Neural cell (in vitro differentiated cells): Measurements from ENCODE around the gene LPP. TPM values are rescaled to one million over a fixed set of nuclear protein-coding genes. Genes with fewer than 3 reads are reported as not detected.

Source experiments
- H2AFZ ChIP-seq: fragments of 200-600, 300-800 bp; sonication (generic), shearing (Covaris generic); 2 replicates; pipeline ENCODE4 v1.6.0; 2014; ENCODE audit warnings: low read depth, mild to moderate bottlenecking, antibody characterized with exemption, low read length, moderate library complexity
- H3F3A ChIP-seq: fragments of 200-600 bp; shearing (Covaris generic); 2 replicates; pipeline ENCODE4 v1.6.1; 2016; ENCODE audit warnings: mild to moderate bottlenecking, moderate library complexity, mixed read lengths, antibody characterized with exemption, low read length; ENCODE audit not compliant: insufficient read depth, poor library complexity, severe bottlenecking
- H3K27ac ChIP-seq: fragments of 200-600, 300-800 bp; sonication (generic), shearing (Covaris generic); 2 replicates; pipeline ENCODE4 v1.5.1; 2014; ENCODE audit warnings: mild to moderate bottlenecking, low read length, moderate library complexity
- H3K27me3 ChIP-seq: fragments of 300-800, 200-600 bp; sonication (generic), shearing (Covaris generic); 2 replicates; pipeline ENCODE4 v1.6.0; 2014; ENCODE audit warnings: mild to moderate bottlenecking, low read depth, low read length, moderate library complexity; ENCODE audit not compliant: insufficient read depth
- H3K36me3 ChIP-seq: fragments of 300-800, 200-600 bp; sonication (generic), shearing (Covaris generic); 2 replicates; pipeline ENCODE4 v1.5.1; 2014; ENCODE audit warnings: mild to moderate bottlenecking, antibody characterized with exemption, low read length, moderate library complexity; ENCODE audit not compliant: insufficient read depth
- H3K4me2 ChIP-seq: fragments of 300-800, 200-600 bp; sonication (generic), shearing (Covaris generic); 2 replicates; pipeline ENCODE4 v1.6.0; 2014; ENCODE audit warnings: mild to moderate bottlenecking, low read length
- H3K4me3 ChIP-seq: fragments of 300-800, 200-600 bp; sonication (generic), shearing (Covaris generic); 2 replicates; pipeline ENCODE4 v1.5.1; 2014; ENCODE audit warnings: mild to moderate bottlenecking, low read length, moderate library complexity
- H3K79me2 ChIP-seq: fragments of 200-600 bp; shearing (Covaris generic); replicated peaks from 2 replicates; pipeline ENCODE4 v1.6.0; 2014; ENCODE audit warnings: mild to moderate bottlenecking, low read length, moderate library complexity; ENCODE audit not compliant: insufficient read depth
- H3K9ac ChIP-seq: fragments of 300-800, 200-600 bp; sonication (generic), shearing (Covaris generic); 2 replicates; pipeline ENCODE4 v1.6.1; 2016; ENCODE audit warnings: mild to moderate bottlenecking, low read length, mixed read lengths
- H3K9me2 ChIP-seq: fragments of 200-600 bp; shearing (Covaris generic); 2 replicates; pipeline ENCODE4 v1.6.1; 2016; ENCODE audit warnings: mild to moderate bottlenecking, low read length, mixed read lengths; ENCODE audit not compliant: insufficient read depth
- H3K9me3 ChIP-seq: fragments of 200-600, 300-800 bp; sonication (generic), shearing (Covaris generic); 2 replicates; pipeline ENCODE4 v1.6.1; 2016; ENCODE audit warnings: mild to moderate bottlenecking, mixed run types, low read length, moderate library complexity, mixed read lengths
- H4K20me1 ChIP-seq: fragments of 200-600 bp; shearing (Covaris generic); 2 replicates; pipeline ENCODE4 v1.6.1; 2016; ENCODE audit warnings: mild to moderate bottlenecking, mixed run types; ENCODE audit not compliant: insufficient read depth
- CTCF ChIP-seq: fragments of 450-650 bp; IDR thresholded peaks from 2 replicates; pipeline ENCODE4 v1.5.1; 2014; ENCODE audit warnings: antibody characterized with exemption, mild to moderate bottlenecking, moderate library complexity; ENCODE audit not compliant: poor library complexity, severe bottlenecking
- EP300 ChIP-seq: fragments of 450-650 bp; conservative IDR thresholded peaks from 2 replicates; pipeline ENCODE4 v1.6.1; 2014; ENCODE audit warnings: antibody characterized with exemption, mild to moderate bottlenecking, moderate library complexity; ENCODE audit not compliant: poor library complexity, severe bottlenecking
- EZH2 ChIP-seq: fragments of 200-600, 300-800 bp; shearing (Covaris generic), sonication (generic); IDR thresholded peaks from 2 replicates; pipeline ENCODE4 v1.6.1; 2014; ENCODE audit warnings: antibody characterized with exemption, low read length, borderline replicate concordance, mild to moderate bottlenecking; ENCODE audit not compliant: insufficient read depth, poor library complexity, severe bottlenecking
- MXI1 ChIP-seq: fragments of 450-650 bp; conservative IDR thresholded peaks from 2 replicates; pipeline ENCODE4 v1.6.1; 2014; ENCODE audit warnings: antibody characterized with exemption, mild to moderate bottlenecking; ENCODE audit not compliant: poor library complexity, severe bottlenecking
- POLR2AphosphoS5 ChIP-seq: IDR thresholded peaks from 2 replicates; pipeline ENCODE4 v1.6.1; 2012
- RAD21 ChIP-seq: fragments of 450-650 bp; conservative IDR thresholded peaks from 2 replicates; pipeline ENCODE4 v1.6.1; 2014; ENCODE audit warnings: antibody characterized with exemption, mild to moderate bottlenecking, moderate library complexity
- SMC3 ChIP-seq: fragments of 450-650 bp; conservative IDR thresholded peaks from 2 replicates; pipeline ENCODE4 v1.6.1; 2014; ENCODE audit warnings: antibody characterized with exemption, mild to moderate bottlenecking, moderate library complexity; ENCODE audit not compliant: poor library complexity
- TAF1 ChIP-seq: IDR thresholded peaks from 2 replicates; pipeline ENCODE4 v1.6.1; 2012; ENCODE audit warnings: low read depth
- polyA plus RNA-seq: library from polyadenylated mRNA; depleted of rRNA; stranded (reverse); fragments of >200 nt; gene quantifications from 2 replicates; pipeline ENCODE4 v1.2.3, GENCODE V29; 2014
- TF ChIP-seq, protein P1 (sequence below): IDR thresholded peaks from 2 replicates; pipeline ENCODE4 v1.6.1; 2012; ENCODE audit warnings: borderline replicate concordance

LPP gene
- polyA plus RNA-seq, 1 donor from 2014 or later: 3.0 TPM

GRCh38 chr3:188248036-188248561 lies 94.1 kb downstream of the LPP start:
- H3K27ac ChIP-seq: no peak overlapping the region
- H3F3A ChIP-seq: no peaks in the 10 kb centered on the region
- H3K9me2 ChIP-seq: no peaks in the 10 kb centered on the region
- no peak overlapping the region for H3K4me3 ChIP-seq
- no peaks in the 10 kb centered on the region for H3K36me3 ChIP-seq
- no peaks in the 10 kb centered on the region for H4K20me1 ChIP-seq
- no peak overlapping the region for H2AFZ ChIP-seq
- H3K27me3 ChIP-seq: no peaks in the 10 kb centered on the region
- no peak for TF ChIP-seq POLR2AphosphoS5
- TF ChIP-seq CTCF: no peak
- TF ChIP-seq EP300: no peak
- no peak for TF ChIP-seq RAD21
- TF ChIP-seq, protein P1, sequence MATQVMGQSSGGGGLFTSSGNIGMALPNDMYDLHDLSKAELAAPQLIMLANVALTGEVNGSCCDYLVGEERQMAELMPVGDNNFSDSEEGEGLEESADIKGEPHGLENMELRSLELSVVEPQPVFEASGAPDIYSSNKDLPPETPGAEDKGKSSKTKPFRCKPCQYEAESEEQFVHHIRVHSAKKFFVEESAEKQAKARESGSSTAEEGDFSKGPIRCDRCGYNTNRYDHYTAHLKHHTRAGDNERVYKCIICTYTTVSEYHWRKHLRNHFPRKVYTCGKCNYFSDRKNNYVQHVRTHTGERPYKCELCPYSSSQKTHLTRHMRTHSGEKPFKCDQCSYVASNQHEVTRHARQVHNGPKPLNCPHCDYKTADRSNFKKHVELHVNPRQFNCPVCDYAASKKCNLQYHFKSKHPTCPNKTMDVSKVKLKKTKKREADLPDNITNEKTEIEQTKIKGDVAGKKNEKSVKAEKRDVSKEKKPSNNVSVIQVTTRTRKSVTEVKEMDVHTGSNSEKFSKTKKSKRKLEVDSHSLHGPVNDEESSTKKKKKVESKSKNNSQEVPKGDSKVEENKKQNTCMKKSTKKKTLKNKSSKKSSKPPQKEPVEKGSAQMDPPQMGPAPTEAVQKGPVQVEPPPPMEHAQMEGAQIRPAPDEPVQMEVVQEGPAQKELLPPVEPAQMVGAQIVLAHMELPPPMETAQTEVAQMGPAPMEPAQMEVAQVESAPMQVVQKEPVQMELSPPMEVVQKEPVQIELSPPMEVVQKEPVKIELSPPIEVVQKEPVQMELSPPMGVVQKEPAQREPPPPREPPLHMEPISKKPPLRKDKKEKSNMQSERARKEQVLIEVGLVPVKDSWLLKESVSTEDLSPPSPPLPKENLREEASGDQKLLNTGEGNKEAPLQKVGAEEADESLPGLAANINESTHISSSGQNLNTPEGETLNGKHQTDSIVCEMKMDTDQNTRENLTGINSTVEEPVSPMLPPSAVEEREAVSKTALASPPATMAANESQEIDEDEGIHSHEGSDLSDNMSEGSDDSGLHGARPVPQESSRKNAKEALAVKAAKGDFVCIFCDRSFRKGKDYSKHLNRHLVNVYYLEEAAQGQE: no peak
- H3K4me2 ChIP-seq: no peak overlapping the region
- no peaks in the 10 kb centered on the region for H3K9me3 ChIP-seq
- no peaks in the 10 kb centered on the region for H3K79me2 ChIP-seq
- H3K9ac ChIP-seq: no peak overlapping the region

GRCh38 chr3:188253123-188253793 lies 99.3 kb downstream of the LPP start:
- Histone ChIP-seq H3K36me3 (no peaks in the 10 kb centered on the region), H3K4me3 (no peak overlapping the region), H3K4me2 (no peak overlapping the region), H3F3A (no peaks in the 10 kb centered on the region), H3K9ac (no peak overlapping the region), H3K9me2 (no peaks in the 10 kb centered on the region), H3K27me3 (no peaks in the 10 kb centered on the region), H4K20me1 (no peaks in the 10 kb centered on the region), H2AFZ (no peak overlapping the region), H3K9me3 (no peaks in the 10 kb centered on the region), H3K27ac (no peak overlapping the region), H3K79me2 (no peaks in the 10 kb centered on the region)
- TF ChIP-seq RAD21 (no peak), MXI1 (no peak), CTCF (no peak), SMC3 (no peak), TAF1 (no peak), POLR2AphosphoS5 (no peak), EZH2 (no peak), EP300 (no peak)
- TF ChIP-seq, protein P1: no peak
